PC-9 (cell line): ENCODE results near the gene ID2. TPM values are rescaled to one million over a fixed set of nuclear protein-coding genes. Genes with fewer than 3 reads are reported as not detected.

ENCODE experiments used
- BruUV-seq: library from RNA; stranded (reverse); fragments of 400-500 nt; replicated peaks from 2 replicates; lab custom pipeline; 2021; lab: Mats Ljungman, UMichigan
- CTCF ChIA-PET: fragments of 300-600 bp; sonication (Branson Sonifier 250); formaldehyde crosslinking; loops from one replicate; lab custom pipeline; 2022; ENCODE audit warnings: antibody characterized with exemption; lab: Charles Lee
- POLR2A ChIA-PET: fragments of 300-600 bp; sonication (Branson Sonifier 250); formaldehyde crosslinking; loops from one replicate; lab custom pipeline; 2022; ENCODE audit warnings: antibody characterized with exemption; ENCODE audit not compliant: unreplicated experiment; lab: Charles Lee
- DNase-seq, 2 experiments: peaks; one replicate each; pipeline versions ENCODE4 v3.0.0 to v3.0.0-alpha.2; 2015 to 2022; ENCODE audit warnings: mixed read lengths in 1 of 2
- H2AFZ ChIP-seq: fragments of 200-600 bp; sonication (generic); 2 replicates; pipeline ENCODE4 v1.8.1; 2017; ENCODE audit warnings: antibody characterized with exemption
- H3F3A ChIP-seq: fragments of 200-600 bp; sonication (generic); 2 replicates; pipeline ENCODE4 v1.8.1; 2017; ENCODE audit warnings: antibody characterized with exemption, mild to moderate bottlenecking, low read depth; ENCODE audit not compliant: insufficient read depth
- H3K27ac ChIP-seq: fragments of 200-600 bp; sonication (generic); 2 replicates; pipeline ENCODE4 v1.6.1; 2016; ENCODE audit warnings: mixed run types
- H3K27me3 ChIP-seq: fragments of 200-600 bp; sonication (generic); 2 replicates; pipeline ENCODE4 v1.6.1; 2016; ENCODE audit warnings: low read depth, mixed run types; ENCODE audit not compliant: insufficient read depth
- H3K36me3 ChIP-seq: fragments of 200-600 bp; sonication (generic); 2 replicates; pipeline ENCODE4 v1.6.1; 2016; ENCODE audit warnings: low read depth, mixed run types
- H3K4me1 ChIP-seq: fragments of 200-600 bp; sonication (generic); replicated peaks from 2 replicates; pipeline ENCODE4 v1.6.1; 2016; ENCODE audit warnings: mixed run types; ENCODE audit not compliant: insufficient read depth
- H3K4me2 ChIP-seq: fragments of 200-600 bp; sonication (generic); 2 replicates; pipeline ENCODE4 v1.6.1; 2017; ENCODE audit warnings: mixed run types
- H3K4me3 ChIP-seq: fragments of 200-600 bp; sonication (generic); 2 replicates; pipeline ENCODE4 v1.6.1; 2016; ENCODE audit warnings: mixed run types
- H3K79me2 ChIP-seq: fragments of 200-600 bp; sonication (generic); 2 replicates; pipeline ENCODE4 v1.6.1; 2017; ENCODE audit warnings: low read depth, mixed run types
- H3K9me2 ChIP-seq: fragments of 200-600 bp; sonication (generic); 2 replicates; pipeline ENCODE4 v1.8.1; 2017; ENCODE audit warnings: mild to moderate bottlenecking; ENCODE audit not compliant: insufficient read depth
- H3K9me3 ChIP-seq: fragments of 200-600 bp; sonication (generic); 2 replicates; pipeline ENCODE4 v1.8.1; 2016; ENCODE audit warnings: low read depth; ENCODE audit not compliant: insufficient read depth
- H4K20me1 ChIP-seq: fragments of 200-600 bp; sonication (generic); 2 replicates; pipeline ENCODE4 v1.8.1; 2017; ENCODE audit not compliant: insufficient read depth
- EZH2 ChIP-seq: fragments of 200-600 bp; sonication (generic); IDR thresholded peaks from 2 replicates; pipeline ENCODE4 v1.8.0; 2017; ENCODE audit warnings: antibody characterized with exemption, low read depth
- intact Hi-C: fragments of 100-400 bp; cut with micrococcal nuclease; formaldehyde crosslinking; loops from one replicate; pipeline ENCODE4 v1.10.0; 2022; ENCODE audit not compliant: unreplicated experiment
- total RNA-seq: library from RNA; stranded (reverse); gene quantifications from 2 replicates; pipeline ENCODE4 v1.2.3, GENCODE V29; 2021
- TF ChIP-seq, protein P1 (sequence below): fragments of 200-600 bp; sonication (generic); conservative IDR thresholded peaks from 2 replicates; pipeline ENCODE4 v1.6.1; 2017; ENCODE audit warnings: mixed run types, antibody characterized with exemption, mild to moderate bottlenecking, moderate library complexity

ID2 gene
- total RNA-seq, 1 experiment from 2014 or later = 0.61 TPM

- ChIA-PET POLR2A (no interaction called here), CTCF (no interaction called here)
- H3K27ac ChIP-seq = no peak overlapping the region
- no peak for DNase-seq
- H3K4me2 ChIP-seq = no peak overlapping the region
- TF ChIP-seq EZH2 = no peak
- TF ChIP-seq, protein P1, sequence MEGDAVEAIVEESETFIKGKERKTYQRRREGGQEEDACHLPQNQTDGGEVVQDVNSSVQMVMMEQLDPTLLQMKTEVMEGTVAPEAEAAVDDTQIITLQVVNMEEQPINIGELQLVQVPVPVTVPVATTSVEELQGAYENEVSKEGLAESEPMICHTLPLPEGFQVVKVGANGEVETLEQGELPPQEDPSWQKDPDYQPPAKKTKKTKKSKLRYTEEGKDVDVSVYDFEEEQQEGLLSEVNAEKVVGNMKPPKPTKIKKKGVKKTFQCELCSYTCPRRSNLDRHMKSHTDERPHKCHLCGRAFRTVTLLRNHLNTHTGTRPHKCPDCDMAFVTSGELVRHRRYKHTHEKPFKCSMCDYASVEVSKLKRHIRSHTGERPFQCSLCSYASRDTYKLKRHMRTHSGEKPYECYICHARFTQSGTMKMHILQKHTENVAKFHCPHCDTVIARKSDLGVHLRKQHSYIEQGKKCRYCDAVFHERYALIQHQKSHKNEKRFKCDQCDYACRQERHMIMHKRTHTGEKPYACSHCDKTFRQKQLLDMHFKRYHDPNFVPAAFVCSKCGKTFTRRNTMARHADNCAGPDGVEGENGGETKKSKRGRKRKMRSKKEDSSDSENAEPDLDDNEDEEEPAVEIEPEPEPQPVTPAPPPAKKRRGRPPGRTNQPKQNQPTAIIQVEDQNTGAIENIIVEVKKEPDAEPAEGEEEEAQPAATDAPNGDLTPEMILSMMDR = no peak
- H3K9me2 ChIP-seq = no peaks in the 10 kb centered on the region
- H2AFZ ChIP-seq = no peak overlapping the region
- intact Hi-C loops = no loop called here
- no peaks in the 10 kb centered on the region for H4K20me1 ChIP-seq
- H3F3A ChIP-seq = no peaks in the 10 kb centered on the region
- H3K36me3 ChIP-seq = no peaks in the 10 kb centered on the region
- H3K4me3 ChIP-seq = no peak overlapping the region
- peaks cover 10% of the 10 kb centered on the region; the same call in 1 of the 2 replicates for H3K27me3 ChIP-seq
- no peaks in the 10 kb centered on the region for H3K79me2 ChIP-seq
- BruUV-seq = no TSS peak
- H3K4me1 ChIP-seq = no peaks in the 10 kb centered on the region
- no peaks in the 10 kb centered on the region for H3K9me3 ChIP-seq
Observed at GRCh38 chr2:8714971-8715370, 33.1 kb downstream of the ID2 start.

DNA sequence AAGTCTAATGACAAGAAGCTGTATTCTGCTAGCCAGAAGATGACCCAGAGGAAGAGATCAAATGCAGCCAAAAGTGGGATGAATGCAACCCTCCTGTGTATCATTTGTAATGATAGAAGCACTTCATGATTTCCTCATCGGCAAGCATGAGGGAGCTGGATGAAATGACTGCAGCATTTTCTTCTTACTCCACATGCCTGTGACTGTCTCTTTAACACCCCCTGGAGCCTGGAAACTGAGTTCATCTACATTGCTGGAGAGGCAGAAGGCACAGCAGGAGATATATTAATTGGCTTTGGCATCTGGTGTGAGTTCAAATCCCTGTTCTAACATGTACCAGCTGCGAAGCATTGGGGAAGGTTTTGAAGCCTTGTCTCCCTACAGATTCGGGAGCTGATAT, 37.7 kb downstream of the ID2 start:
- Histone ChIP-seq H2AFZ (no peak overlapping the region), H3K79me2 (no peaks in the 10 kb centered on the region), H3F3A (no peaks in the 10 kb centered on the region), H3K4me3 (no peak overlapping the region), H3K4me2 (no peak overlapping the region), H3K27me3 (no peaks in the 10 kb centered on the region), H3K9me2 (no peaks in the 10 kb centered on the region), H3K27ac (no peak overlapping the region), H3K36me3 (no peaks in the 10 kb centered on the region), H4K20me1 (no peaks in the 10 kb centered on the region), H3K9me3 (no peaks in the 10 kb centered on the region), H3K4me1 (no peaks in the 10 kb centered on the region)
- CTCF ChIA-PET = no interaction called here
- POLR2A ChIA-PET = no interaction called here
- TF ChIP-seq, protein P1 = no peak
- TF ChIP-seq EZH2 = no peak
- BruUV-seq = no TSS peak
- intact Hi-C loops = no loop called here
- no peak for DNase-seq

GRCh38 chr2:8720741-8721140, 38.9 kb downstream of the ID2 start:
- TF ChIP-seq, protein P1 = no peak
- TF ChIP-seq EZH2 = no peak
- no peak overlapping the region for H2AFZ ChIP-seq
- no peaks in the 10 kb centered on the region for H3K36me3 ChIP-seq
- no peak overlapping the region for H3K27ac ChIP-seq
- no peaks in the 10 kb centered on the region for H3F3A ChIP-seq
- no peaks in the 10 kb centered on the region for H3K9me2 ChIP-seq
- no TSS peak for BruUV-seq
- no peaks in the 10 kb centered on the region for H3K27me3 ChIP-seq
- H3K9me3 ChIP-seq = no peaks in the 10 kb centered on the region
- no peak for DNase-seq
- ChIA-PET CTCF (no interaction called here), POLR2A (no interaction called here)
- H4K20me1 ChIP-seq = no peaks in the 10 kb centered on the region
- no peaks in the 10 kb centered on the region for H3K4me1 ChIP-seq
- no peaks in the 10 kb centered on the region for H3K79me2 ChIP-seq
- intact Hi-C loops = no loop called here
- no peak overlapping the region for H3K4me3 ChIP-seq
- no peak overlapping the region for H3K4me2 ChIP-seq
